Kidney (tissue), 14 donors: ENCODE results near the gene ATP2C2. TPM values are rescaled to one million over a fixed set of nuclear protein-coding genes. Genes with fewer than 3 reads are reported as not detected.

ENCODE experiments used
- DNase-seq, 5 donors: peaks; one replicate each; pipeline ENCODE4 v3.0.0-alpha.2; 2013 to 2020
- FAIRE-seq: peaks from 2 replicates; lab custom pipeline; 2012; peaks lifted over from hg19 to GRCh38; lab: Jason Lieb, UNC
- H3K27ac ChIP-seq, 2 donors: one replicate each; pipeline ENCODE4 v1.7.0; 2013; ENCODE audit warnings: low read depth in 2 of 2, low read length in 2 of 2, inconsistent platforms in 1 of 2
- H3K27me3 ChIP-seq: one replicate; pipeline ENCODE4 v1.7.1; 2013; ENCODE audit warnings: low read length, inconsistent platforms; ENCODE audit not compliant: control insufficient read depth, insufficient read depth
- H3K36me3 ChIP-seq, 3 donors: one replicate each; pipeline versions ENCODE4 v1.7.0 to v1.7.1; 2013; ENCODE audit warnings: low read length in 3 of 3, control low read depth in 1 of 3, inconsistent platforms in 1 of 3; ENCODE audit not compliant: insufficient read depth in 3 of 3, control insufficient read depth in 2 of 3
- H3K4me1 ChIP-seq, 3 donors: one replicate each; pipeline versions ENCODE4 v1.7.0 to v1.7.1; 2013; ENCODE audit warnings: low read length in 3 of 3, inconsistent platforms in 1 of 3, low read depth in 1 of 3; ENCODE audit not compliant: control insufficient read depth in 2 of 3, insufficient read depth in 2 of 3
- H3K4me3 ChIP-seq, 3 donors: one replicate each; pipeline versions ENCODE4 v1.7.0 to v1.8.1; 2013; ENCODE audit warnings: low read length in 3 of 3, control low read depth in 1 of 3, inconsistent platforms in 1 of 3
- H3K9ac ChIP-seq, 3 donors: one replicate each; pipeline versions ENCODE4 v1.7.0 to v1.7.1; 2013; ENCODE audit warnings: low read length in 3 of 3, control low read depth in 1 of 3, inconsistent platforms in 1 of 3
- H3K9me3 ChIP-seq, 3 donors: one replicate each; pipeline versions ENCODE4 v1.7.0 to v1.7.1; 2013; ENCODE audit warnings: low read length in 3 of 3, control low read depth in 1 of 3, inconsistent platforms in 1 of 3; ENCODE audit not compliant: control insufficient read depth in 2 of 3, insufficient read depth in 1 of 3
- intact Hi-C: fragments of 100-400 bp; cut with DNase I; formaldehyde crosslinking; loops from one replicate; pipeline ENCODE4 v1.11.1; 2022
- polyA plus RNA-seq: library from polyadenylated mRNA; stranded (reverse); fragments of 350-450 nt; fragmentation: Illumina TruSeq; extraction: RNeasy Lipid Tissue Mini Kit (QIAGEN cat#74804); gene quantifications from one replicate; pipeline ENCODE4 v1.2.3, GENCODE V29; 2014; ENCODE audit warnings: low read depth, low replicate concordance; ENCODE audit not compliant: insufficient read depth
- total RNA-seq: library from RNA; stranded (reverse); fragmentation: NEBNext Ultra II Directional; extraction: Animal tissue kit (Norgen Biotek cat#: 25700); gene quantifications from one replicate; pipeline ENCODE4 v1.2.1, GENCODE V29; 2021
- TF ChIP-seq, protein P1 (sequence below): IDR thresholded peaks from 3 replicates; pipeline ENCODE4 v1.5.1; 2012; ENCODE audit warnings: mild to moderate bottlenecking, moderate library complexity, borderline replicate concordance; ENCODE audit not compliant: insufficient read depth; ENCODE audit errors: extremely low read depth
- donor health status: control.
- donor health status: control.
- donor health status: control.
- donor health status: control.
- donor health status: control.
- donor health status: DM: yes; HTN: yes; CAD: no.
- donor health status: Normal renal cell carcinoma (clear cell type).

ATP2C2 gene
- total and polyA plus RNA-seq, 2 donors from 2014 or later, result 2.2 to 2.6 TPM

DNA sequence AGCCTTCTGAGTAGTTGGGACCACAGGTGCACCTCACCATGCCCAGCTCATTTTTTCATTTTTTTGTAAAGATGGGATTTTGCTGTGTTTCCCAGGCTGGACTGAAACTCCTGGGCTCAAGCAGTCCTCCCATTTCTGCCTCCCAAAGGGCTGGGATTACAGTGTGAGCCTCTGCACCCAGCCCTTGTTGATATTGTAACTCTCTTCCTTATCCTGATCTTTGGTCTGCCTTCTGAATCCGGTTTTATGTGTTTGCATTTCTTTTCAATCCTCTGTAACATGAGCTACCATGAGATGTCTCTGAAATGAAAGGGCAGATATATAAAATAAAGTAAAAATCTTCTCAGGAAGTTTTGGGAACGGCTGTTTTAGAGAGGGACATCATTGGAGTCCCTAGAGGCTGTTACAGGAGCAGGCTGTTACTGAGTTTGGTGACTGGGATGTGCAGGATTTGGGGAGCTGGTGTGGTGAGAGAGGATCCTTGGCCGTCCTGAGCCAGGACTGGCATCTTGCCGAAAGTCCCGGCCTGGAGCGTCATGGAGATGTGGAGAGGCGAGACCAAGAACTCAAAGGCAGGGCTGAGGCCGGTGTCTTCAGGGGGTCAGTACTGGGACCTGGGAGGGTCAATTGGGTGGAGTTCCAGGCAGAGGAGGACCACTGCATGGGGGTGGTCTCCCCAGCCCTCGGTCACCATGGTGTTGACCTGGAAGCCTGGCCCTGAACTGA lies 39.4 kb downstream of the ATP2C2 start:
- TF ChIP-seq, protein P1, sequence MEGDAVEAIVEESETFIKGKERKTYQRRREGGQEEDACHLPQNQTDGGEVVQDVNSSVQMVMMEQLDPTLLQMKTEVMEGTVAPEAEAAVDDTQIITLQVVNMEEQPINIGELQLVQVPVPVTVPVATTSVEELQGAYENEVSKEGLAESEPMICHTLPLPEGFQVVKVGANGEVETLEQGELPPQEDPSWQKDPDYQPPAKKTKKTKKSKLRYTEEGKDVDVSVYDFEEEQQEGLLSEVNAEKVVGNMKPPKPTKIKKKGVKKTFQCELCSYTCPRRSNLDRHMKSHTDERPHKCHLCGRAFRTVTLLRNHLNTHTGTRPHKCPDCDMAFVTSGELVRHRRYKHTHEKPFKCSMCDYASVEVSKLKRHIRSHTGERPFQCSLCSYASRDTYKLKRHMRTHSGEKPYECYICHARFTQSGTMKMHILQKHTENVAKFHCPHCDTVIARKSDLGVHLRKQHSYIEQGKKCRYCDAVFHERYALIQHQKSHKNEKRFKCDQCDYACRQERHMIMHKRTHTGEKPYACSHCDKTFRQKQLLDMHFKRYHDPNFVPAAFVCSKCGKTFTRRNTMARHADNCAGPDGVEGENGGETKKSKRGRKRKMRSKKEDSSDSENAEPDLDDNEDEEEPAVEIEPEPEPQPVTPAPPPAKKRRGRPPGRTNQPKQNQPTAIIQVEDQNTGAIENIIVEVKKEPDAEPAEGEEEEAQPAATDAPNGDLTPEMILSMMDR, result no peak
- FAIRE-seq (no peak), DNase-seq (no peak)
- no peaks in the 10 kb centered on the region for H3K4me1 ChIP-seq
- intact Hi-C loops, result no loop called here
- no peaks in the 10 kb centered on the region for H3K27me3 ChIP-seq
- H3K9me3 ChIP-seq, result no peaks in the 10 kb centered on the region
- no peaks in the 10 kb centered on the region for H3K36me3 ChIP-seq
- no peak overlapping the region for H3K4me3 ChIP-seq
- no peak overlapping the region for H3K27ac ChIP-seq
- no peak overlapping the region for H3K9ac ChIP-seq

DNA sequence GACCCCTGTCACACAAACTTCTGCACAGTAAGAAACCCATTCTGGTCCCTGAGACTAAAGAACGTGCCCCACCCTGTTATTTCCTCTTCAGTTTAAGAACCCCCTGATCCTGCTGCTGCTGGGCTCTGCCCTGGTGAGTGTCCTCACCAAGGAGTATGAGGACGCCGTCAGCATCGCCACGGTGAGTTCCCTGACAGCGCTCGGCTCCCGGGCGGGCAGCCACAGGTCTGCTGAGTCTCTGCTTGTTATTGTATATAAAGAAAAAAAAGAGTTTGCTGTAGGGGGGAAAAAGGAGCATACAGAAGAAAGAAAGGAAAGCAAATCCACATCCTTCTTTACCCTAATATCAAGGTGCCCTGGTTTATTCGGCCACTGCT lies 40.0 kb downstream of the ATP2C2 start:
- H3K27ac ChIP-seq, result no peak overlapping the region
- no peaks in the 10 kb centered on the region for H3K36me3 ChIP-seq
- no peak overlapping the region for H3K4me3 ChIP-seq
- intact Hi-C loops, result no loop called here
- no peaks in the 10 kb centered on the region for H3K4me1 ChIP-seq
- H3K9me3 ChIP-seq, result no peaks in the 10 kb centered on the region
- no peak for FAIRE-seq
- H3K27me3 ChIP-seq, result no peaks in the 10 kb centered on the region
- no peak overlapping the region for H3K9ac ChIP-seq
- no peak for DNase-seq
- TF ChIP-seq, protein P1, result no peak

DNA sequence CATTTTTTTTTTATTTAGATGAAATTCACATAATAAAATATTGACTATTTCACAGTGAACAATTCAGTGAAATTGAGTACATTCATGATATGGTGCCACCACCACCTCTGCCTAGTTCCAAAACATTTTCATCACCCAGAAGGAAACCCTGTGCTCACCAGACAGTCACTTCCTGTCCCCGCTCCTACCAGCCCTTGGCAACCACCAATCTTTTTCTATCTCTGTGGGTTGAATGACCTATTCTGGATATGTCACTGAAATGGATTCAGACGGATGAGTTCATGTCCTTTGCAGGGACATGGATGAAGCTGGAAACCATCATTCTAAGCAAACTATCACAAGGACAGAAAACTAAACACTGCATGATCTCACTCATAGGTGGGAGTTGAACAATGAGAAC lies 40.5 kb downstream of the ATP2C2 start:
- intact Hi-C loops, result no loop called here
- H3K36me3 ChIP-seq, result no peaks in the 10 kb centered on the region
- DNase-seq (no peak), FAIRE-seq (no peak)
- H3K9me3 ChIP-seq, result no peaks in the 10 kb centered on the region
- H3K27ac ChIP-seq, result no peak overlapping the region
- H3K4me1 ChIP-seq, result no peaks in the 10 kb centered on the region
- H3K9ac ChIP-seq, result no peak overlapping the region
- TF ChIP-seq, protein P1, result no peak
- no peak overlapping the region for H3K4me3 ChIP-seq
- no peaks in the 10 kb centered on the region for H3K27me3 ChIP-seq
